DOHH2 (cell line): ENCODE measurements around the gene ZBTB46.

Experiments
- H3F3A ChIP-seq: fragments of 200-600 bp; sonication (generic), shearing (Covaris generic); 2 replicates; pipeline ENCODE4 v1.6.0; 2016; ENCODE audit warnings: antibody characterized with exemption, mild to moderate bottlenecking; ENCODE audit not compliant: control insufficient read depth, insufficient read depth
- H3K27ac ChIP-seq: fragments of 200-600 bp; sonication (generic); 2 replicates; pipeline ENCODE4 v1.5.1; 2014; ENCODE audit warnings: low read depth, mild to moderate bottlenecking, low read length, moderate library complexity
- H3K27me3 ChIP-seq: fragments of 200-600 bp; sonication (generic); 2 replicates; pipeline ENCODE4 v1.6.1; 2014; ENCODE audit warnings: mild to moderate bottlenecking, low read length, mixed read lengths; ENCODE audit not compliant: control insufficient read depth
- H3K36me3 ChIP-seq: fragments of 200-600 bp; sonication (generic); 2 replicates; pipeline ENCODE4 v1.6.1; 2014; ENCODE audit warnings: mild to moderate bottlenecking, low read length, moderate library complexity, mixed read lengths; ENCODE audit not compliant: control insufficient read depth
- H3K4me1 ChIP-seq: fragments of 200-600 bp; sonication (generic); 2 replicates; pipeline ENCODE4 v1.6.1; 2014; ENCODE audit warnings: mild to moderate bottlenecking, low read length, mixed read lengths; ENCODE audit not compliant: control insufficient read depth
- H3K4me2 ChIP-seq: fragments of 200-600 bp; sonication (generic); 2 replicates; pipeline ENCODE4 v1.6.0; 2014; ENCODE audit warnings: mild to moderate bottlenecking, low read length, moderate library complexity
- H3K4me3 ChIP-seq: fragments of 200-600 bp; sonication (generic); 2 replicates; pipeline ENCODE4 v1.5.1; 2014; ENCODE audit warnings: mild to moderate bottlenecking, low read length, mixed read lengths
- H3K79me2 ChIP-seq: fragments of 200-600 bp; sonication (generic); 2 replicates; pipeline ENCODE4 v1.6.1; 2014; ENCODE audit warnings: mild to moderate bottlenecking, low read length, mixed read lengths; ENCODE audit not compliant: control insufficient read depth
- H3K9me2 ChIP-seq: fragments of 200-600 bp; sonication (generic); replicated peaks from 2 replicates; pipeline ENCODE4 v1.6.1; 2014; ENCODE audit warnings: mild to moderate bottlenecking, low read length, mixed read lengths; ENCODE audit not compliant: control insufficient read depth
- H3K9me3 ChIP-seq: fragments of 200-600 bp; sonication (generic); 2 replicates; pipeline ENCODE4 v1.6.1; 2014; ENCODE audit warnings: antibody characterized with exemption, low read length, mixed read lengths; ENCODE audit not compliant: control insufficient read depth, insufficient read depth
- H4K20me1 ChIP-seq: fragments of 200-600 bp; sonication (generic); 2 replicates; pipeline ENCODE4 v1.6.0; 2014; ENCODE audit warnings: low read depth, mild to moderate bottlenecking, antibody characterized with exemption, low read length, moderate library complexity; ENCODE audit not compliant: control insufficient read depth, insufficient read depth
- EZH2phosphoT487 ChIP-seq: fragments of 200-600 bp; sonication (generic); IDR thresholded peaks from 2 replicates; pipeline ENCODE4 v1.6.1; 2017; ENCODE audit warnings: borderline replicate concordance, mild to moderate bottlenecking, antibody characterized with exemption, low read length, moderate library complexity, mixed read lengths
- TF ChIP-seq, protein P1 (sequence below): fragments of 200-600 bp; sonication (generic); IDR thresholded peaks from one replicate; pipeline ENCODE4 v1.5.1; 2014; ENCODE audit warnings: antibody characterized with exemption, mild to moderate bottlenecking, low read depth, low read length; ENCODE audit not compliant: poor library complexity, severe bottlenecking

ZBTB46 gene

DNA sequence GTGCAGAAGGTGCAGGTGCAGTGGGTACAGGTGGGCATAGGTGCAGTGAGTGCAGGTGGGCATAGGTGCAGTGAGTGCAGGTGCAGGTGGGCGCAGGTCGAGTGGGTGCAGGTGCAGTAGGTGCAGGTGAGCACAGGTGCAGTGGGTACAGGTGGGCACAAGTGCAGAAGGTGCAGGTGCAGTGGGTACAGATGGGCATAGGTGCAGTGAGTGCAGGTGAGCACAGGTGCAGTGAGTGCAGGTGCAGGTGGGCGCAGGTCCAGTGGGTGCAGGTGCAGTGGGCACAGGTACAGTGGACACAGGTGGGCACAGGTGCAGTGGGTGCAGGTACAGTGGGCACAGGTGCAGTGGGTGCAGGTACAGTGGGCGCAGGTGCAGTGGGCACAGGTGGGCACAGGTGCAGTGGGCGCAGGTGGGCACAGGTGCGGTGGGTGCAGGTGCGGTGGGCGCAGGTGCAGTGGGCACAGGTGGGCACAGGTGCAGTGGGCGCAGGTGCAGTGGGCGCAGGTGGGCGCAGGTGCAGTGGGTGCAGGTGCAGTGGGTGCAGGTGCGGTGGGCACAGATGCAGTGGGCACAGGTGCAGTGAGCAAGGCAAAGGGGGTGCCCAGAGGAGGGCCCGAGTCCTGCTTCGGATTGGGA, 15.3 kb downstream of the ZBTB46 start:
- Histone ChIP-seq H3K27me3 (no peaks in the 10 kb centered on the region), H3K27ac (no peak overlapping the region), H3K79me2 (no peaks in the 10 kb centered on the region), H3K9me2 (no peaks in the 10 kb centered on the region), H3F3A (no peaks in the 10 kb centered on the region), H3K4me2 (no peak overlapping the region), H3K4me3 (no peak overlapping the region), H4K20me1 (no peaks in the 10 kb centered on the region), H3K9me3 (no peaks in the 10 kb centered on the region; the same call in 1 of the 2 replicates), H3K4me1 (no peaks in the 10 kb centered on the region), H3K36me3 (no peaks in the 10 kb centered on the region)
- no peak for TF ChIP-seq EZH2phosphoT487
- TF ChIP-seq, protein P1, sequence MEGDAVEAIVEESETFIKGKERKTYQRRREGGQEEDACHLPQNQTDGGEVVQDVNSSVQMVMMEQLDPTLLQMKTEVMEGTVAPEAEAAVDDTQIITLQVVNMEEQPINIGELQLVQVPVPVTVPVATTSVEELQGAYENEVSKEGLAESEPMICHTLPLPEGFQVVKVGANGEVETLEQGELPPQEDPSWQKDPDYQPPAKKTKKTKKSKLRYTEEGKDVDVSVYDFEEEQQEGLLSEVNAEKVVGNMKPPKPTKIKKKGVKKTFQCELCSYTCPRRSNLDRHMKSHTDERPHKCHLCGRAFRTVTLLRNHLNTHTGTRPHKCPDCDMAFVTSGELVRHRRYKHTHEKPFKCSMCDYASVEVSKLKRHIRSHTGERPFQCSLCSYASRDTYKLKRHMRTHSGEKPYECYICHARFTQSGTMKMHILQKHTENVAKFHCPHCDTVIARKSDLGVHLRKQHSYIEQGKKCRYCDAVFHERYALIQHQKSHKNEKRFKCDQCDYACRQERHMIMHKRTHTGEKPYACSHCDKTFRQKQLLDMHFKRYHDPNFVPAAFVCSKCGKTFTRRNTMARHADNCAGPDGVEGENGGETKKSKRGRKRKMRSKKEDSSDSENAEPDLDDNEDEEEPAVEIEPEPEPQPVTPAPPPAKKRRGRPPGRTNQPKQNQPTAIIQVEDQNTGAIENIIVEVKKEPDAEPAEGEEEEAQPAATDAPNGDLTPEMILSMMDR: no peak

DNA sequence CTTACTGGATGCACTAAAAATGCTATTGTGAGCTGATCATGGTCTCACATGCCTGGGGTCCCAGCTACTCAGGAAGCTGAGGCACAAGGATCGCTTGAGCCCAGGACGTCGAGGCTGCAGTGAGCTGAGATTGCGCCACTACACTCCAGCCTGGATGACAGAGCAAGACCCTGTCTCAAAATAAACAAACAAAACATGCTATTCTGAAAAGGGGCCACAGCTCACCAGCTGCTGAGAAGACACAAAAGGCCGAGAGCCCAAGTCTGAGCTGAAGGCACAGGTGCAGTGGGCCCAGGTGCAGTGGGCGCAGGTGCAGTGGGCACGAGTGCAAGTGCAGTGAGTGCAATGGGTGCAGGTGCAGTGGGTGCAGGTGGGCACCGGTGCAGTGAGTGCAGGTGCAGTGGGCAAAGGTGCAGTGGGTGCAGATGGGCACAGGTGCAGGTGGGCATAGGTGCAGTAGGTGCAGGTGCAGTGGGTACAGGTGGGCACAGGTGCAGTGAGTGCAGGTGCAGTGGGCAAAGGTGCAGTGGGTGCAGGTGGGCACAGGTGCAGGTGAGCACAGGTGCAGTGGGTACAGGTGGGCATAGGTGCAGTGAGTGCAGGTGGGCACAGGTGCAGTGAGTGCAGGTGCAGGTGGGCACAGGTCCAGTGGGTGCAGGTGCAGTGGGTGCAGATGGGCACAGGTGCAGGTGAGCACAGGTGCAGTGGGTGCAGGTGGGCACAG, 16.0 kb downstream of the ZBTB46 start:
- Histone ChIP-seq H3K36me3 (no peaks in the 10 kb centered on the region), H3F3A (no peaks in the 10 kb centered on the region), H3K27ac (no peak overlapping the region), H3K9me3 (no peaks in the 10 kb centered on the region; the same call in 1 of the 2 replicates), H3K4me3 (no peak overlapping the region), H3K79me2 (no peaks in the 10 kb centered on the region), H3K4me1 (no peaks in the 10 kb centered on the region), H3K4me2 (no peak overlapping the region), H3K9me2 (no peaks in the 10 kb centered on the region), H4K20me1 (no peaks in the 10 kb centered on the region), H3K27me3 (no peaks in the 10 kb centered on the region)
- TF ChIP-seq, protein P1: no peak
- TF ChIP-seq EZH2phosphoT487: no peak

- Histone ChIP-seq H3K9me3 (no peaks in the 10 kb centered on the region; the same call in 1 of the 2 replicates), H3K9me2 (no peaks in the 10 kb centered on the region), H3K27me3 (no peaks in the 10 kb centered on the region), H3K4me2 (no peak overlapping the region), H3F3A (no peaks in the 10 kb centered on the region), H3K36me3 (no peaks in the 10 kb centered on the region), H3K27ac (no peak overlapping the region), H3K4me1 (no peaks in the 10 kb centered on the region), H3K79me2 (no peaks in the 10 kb centered on the region), H3K4me3 (no peak overlapping the region), H4K20me1 (no peaks in the 10 kb centered on the region)
- TF ChIP-seq EZH2phosphoT487: no peak
- TF ChIP-seq, protein P1: no peak
Observed at GRCh38 chr20:63811491-63811875, 19.6 kb downstream of the ZBTB46 start.
